ENCODE results near the gene CCDC180. TPM values are rescaled to one million over a fixed set of nuclear protein-coding genes. Genes with fewer than 3 reads are reported as not detected.

CCDC180 gene
- total RNA-seq, 2 donors from 2014 or later, result 0.95 to 3.6 TPM

DNA sequence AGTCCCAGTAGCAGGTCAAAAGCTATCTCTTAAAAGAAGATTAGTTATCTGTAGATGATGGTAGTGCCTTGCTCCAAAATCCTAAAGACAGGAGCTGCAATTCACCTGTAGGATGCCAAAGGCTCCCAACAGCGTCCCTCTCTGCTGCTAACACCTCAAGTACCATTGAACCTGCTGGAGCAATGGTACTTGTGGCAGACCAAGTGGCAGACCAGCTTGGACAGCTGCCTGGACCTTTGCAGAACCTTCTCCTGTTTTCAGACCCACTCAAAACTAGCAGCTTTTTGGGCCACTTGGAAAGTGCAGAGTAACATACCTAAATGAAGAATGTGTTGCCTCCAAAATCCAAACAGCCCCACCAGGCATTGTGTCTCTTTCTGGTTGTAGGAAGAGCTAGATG is 6.9 kb upstream of the CCDC180 start:
- Mint-ChIP-seq H3K9me3 (peaks cover 12% of the 10 kb centered on the region), H3K27me3 (no peaks in the 10 kb centered on the region), H3K27ac (no peak overlapping the region), H3K4me1 (no peaks in the 10 kb centered on the region), H3K4me3 (no peak overlapping the region), H3K36me3 (ENCODE audit: low read depth) (peaks cover 4% of the 10 kb centered on the region)
- ATAC-seq (replicated peaks), result no peak

DNA sequence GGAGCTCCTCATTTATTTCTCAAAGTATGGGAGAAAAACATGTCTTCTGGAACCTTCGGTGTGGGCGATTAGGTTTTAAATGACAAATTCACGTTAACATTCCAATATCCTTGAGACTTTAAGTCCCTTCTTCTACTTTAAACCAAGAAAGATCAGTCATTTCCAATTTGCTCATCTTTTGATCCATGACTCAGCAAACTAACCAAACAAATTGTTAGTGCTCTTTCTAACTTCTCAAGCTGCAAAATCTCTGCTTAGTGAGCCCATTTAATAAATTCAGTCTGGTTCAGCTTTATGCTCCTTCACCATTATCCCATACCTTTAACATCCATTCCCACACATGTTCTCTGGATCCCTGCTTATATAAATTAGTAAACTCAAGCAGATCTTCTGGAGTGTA is 5.5 kb upstream of the CCDC180 start:
- peaks cover 12% of the 10 kb centered on the region for H3K9me3 Mint-ChIP-seq
- H3K27me3 Mint-ChIP-seq, result no peaks in the 10 kb centered on the region
- ATAC-seq (replicated peaks), result no peak
- H3K27ac Mint-ChIP-seq, result no peak overlapping the region
- H3K4me3 Mint-ChIP-seq, result no peak overlapping the region
- H3K4me1 Mint-ChIP-seq, result no peaks in the 10 kb centered on the region
- H3K36me3 Mint-ChIP-seq (ENCODE audit: low read depth), result no peaks in the 10 kb centered on the region

DNA sequence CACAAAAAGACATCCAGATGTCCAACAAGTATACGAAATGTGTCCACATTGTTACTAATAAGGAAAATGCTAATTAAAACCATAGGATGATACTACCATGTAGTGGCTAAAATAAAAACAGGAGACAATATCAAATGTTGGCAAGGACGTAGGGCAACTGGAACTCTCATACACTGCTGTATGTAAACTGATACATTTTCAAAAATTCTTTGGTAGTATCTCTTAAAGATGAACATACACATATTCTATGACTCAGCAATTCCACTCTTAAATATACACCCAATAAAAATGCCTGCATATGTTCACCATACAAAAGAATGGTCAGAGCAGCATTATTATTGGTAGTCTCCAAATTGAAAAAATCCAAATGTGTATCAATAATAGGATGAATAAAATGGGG is 2.9 kb upstream of the CCDC180 start:
- H3K4me3 Mint-ChIP-seq, result no peak overlapping the region
- H3K27ac Mint-ChIP-seq, result no peak overlapping the region
- no peaks in the 10 kb centered on the region for H3K27me3 Mint-ChIP-seq
- no peaks in the 10 kb centered on the region for H3K4me1 Mint-ChIP-seq
- ATAC-seq (replicated peaks), result no peak
- peaks cover 3% of the 10 kb centered on the region for H3K9me3 Mint-ChIP-seq
- no peaks in the 10 kb centered on the region for H3K36me3 Mint-ChIP-seq (ENCODE audit: low read depth)

DNA sequence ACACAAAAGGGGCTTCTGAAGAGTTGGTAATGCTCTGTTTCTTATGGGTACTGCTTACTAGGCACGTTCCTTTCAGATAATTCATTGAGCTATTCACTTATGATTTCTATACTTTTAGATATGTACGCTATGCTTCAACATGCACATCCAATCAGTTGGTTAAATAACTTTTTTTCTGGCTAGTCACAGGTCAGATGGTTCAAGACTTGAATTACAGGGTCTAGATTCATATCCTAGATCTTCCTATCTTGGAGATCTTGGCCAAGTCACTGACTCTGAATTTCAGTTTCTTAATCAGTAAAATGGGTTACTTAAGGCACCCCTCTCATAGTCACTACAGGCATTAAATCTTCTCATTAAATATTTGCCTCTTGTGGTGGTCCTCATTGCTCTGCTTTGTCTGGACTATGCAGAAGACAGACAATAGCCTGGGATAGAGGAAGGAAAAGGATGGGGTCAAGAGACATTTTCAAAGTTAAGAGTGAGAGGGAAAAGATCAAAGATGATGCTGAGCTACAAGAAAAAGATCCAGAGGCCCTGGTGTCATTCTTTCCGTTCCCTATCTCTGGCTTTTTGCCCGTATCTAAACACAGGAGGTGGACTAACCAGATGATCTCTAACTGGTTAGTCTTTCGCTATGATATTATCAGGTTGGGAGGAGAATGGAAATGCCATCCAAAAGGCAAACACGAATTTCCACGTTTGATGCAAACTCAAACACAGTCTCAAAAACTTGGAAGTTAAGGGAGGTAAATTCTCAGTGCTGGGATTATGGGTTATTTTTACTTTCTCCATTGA is 1.8 kb upstream of the CCDC180 start:
- peaks cover 3% of the 10 kb centered on the region for H3K9me3 Mint-ChIP-seq

DNA sequence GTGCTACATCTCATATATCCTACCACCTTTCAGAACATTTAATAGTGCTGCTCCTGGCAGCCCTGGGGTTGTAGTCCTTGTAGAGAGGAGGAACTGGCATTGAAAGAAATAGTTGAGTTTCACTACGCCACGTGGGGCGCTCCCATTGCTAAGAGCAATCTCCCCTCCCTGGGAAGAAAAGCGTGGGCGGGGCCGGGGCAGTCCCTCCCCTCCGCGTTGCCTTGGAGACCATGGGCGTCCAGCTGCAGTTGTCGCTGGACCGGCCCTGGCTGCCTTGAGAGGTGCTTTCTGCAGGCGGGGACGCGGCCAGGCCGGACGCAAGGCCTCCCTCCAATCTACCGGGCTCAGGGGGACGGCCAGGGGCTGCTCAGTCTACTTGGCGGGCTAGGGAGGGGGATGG is 368 bp upstream of the CCDC180 start:
- no peaks in the 10 kb centered on the region for H3K27me3 Mint-ChIP-seq
- H3K27ac Mint-ChIP-seq, result no peak overlapping the region
- H3K4me1 Mint-ChIP-seq, result no peaks in the 10 kb centered on the region
- no peak overlapping the region for H3K4me3 Mint-ChIP-seq
- H3K9me3 Mint-ChIP-seq, result peaks cover 3% of the 10 kb centered on the region
- ATAC-seq (replicated peaks), result peak; percentile 32
- H3K36me3 Mint-ChIP-seq (ENCODE audit: low read depth), result no peaks in the 10 kb centered on the region

More for the DNA sequence above, 1.8 kb upstream of the CCDC180 start:
- ATAC-seq (replicated peaks), result no peak
- Mint-ChIP-seq H3K36me3 (ENCODE audit: low read depth) (no peaks in the 10 kb centered on the region), H3K27me3 (no peaks in the 10 kb centered on the region), H3K4me1 (no peaks in the 10 kb centered on the region), H3K27ac (no peak overlapping the region), H3K4me3 (no peak overlapping the region)

DNA sequence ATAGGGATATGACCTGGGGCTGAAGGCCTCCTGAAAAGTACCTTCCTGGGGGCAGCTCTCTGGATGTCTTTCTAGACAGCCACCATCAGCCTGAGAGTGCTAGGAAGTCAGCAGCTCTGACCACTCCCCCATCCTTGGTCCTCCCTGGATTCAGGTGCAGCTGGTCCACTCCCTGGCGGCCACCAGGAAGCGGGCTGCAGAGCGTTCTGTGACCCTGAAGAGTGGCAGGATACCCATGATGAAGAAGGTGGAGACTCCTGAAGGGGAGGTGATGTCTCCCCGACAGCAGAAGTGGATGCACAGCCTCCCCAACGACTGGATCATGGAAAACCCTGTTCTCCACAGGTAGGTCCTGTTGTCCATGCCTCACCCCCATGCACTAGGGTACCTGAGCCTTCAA is 1.8 kb downstream of the CCDC180 start:
- Mint-ChIP-seq H3K27me3 (no peaks in the 10 kb centered on the region), H3K4me1 (no peaks in the 10 kb centered on the region), H3K27ac (no peak overlapping the region), H3K36me3 (ENCODE audit: low read depth) (no peaks in the 10 kb centered on the region), H3K4me3 (no peak overlapping the region), H3K9me3 (no peaks in the 10 kb centered on the region)
- ATAC-seq (replicated peaks), result no peak

DNA sequence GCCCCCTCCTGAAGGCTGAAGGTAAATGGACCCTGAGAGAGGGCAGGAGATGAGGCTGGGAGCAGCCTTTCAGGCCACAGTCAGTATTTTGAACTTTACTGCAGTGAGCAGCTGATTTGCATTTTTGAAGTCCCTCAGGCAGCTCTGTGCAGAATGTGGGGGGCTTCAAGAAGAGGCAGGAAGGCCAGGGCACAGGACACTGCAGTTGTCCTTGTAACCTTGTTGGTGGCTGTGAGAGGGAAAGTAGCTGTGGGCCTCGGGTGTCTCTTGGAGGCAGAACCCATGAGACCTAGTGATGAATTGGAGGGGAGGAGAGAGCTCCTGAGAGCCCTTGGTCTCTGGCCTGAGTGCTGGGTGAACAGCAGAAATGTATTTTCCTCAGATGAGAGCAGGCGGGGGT is 2.6 kb downstream of the CCDC180 start:
- no peak overlapping the region for H3K4me3 Mint-ChIP-seq
- H3K27ac Mint-ChIP-seq, result no peak overlapping the region
- peaks cover under 1% of the 10 kb centered on the region for H3K36me3 Mint-ChIP-seq (ENCODE audit: low read depth)
- no peaks in the 10 kb centered on the region for H3K4me1 Mint-ChIP-seq
- no peak for ATAC-seq (replicated peaks)
- H3K9me3 Mint-ChIP-seq, result no peaks in the 10 kb centered on the region
- H3K27me3 Mint-ChIP-seq, result no peaks in the 10 kb centered on the region

DNA sequence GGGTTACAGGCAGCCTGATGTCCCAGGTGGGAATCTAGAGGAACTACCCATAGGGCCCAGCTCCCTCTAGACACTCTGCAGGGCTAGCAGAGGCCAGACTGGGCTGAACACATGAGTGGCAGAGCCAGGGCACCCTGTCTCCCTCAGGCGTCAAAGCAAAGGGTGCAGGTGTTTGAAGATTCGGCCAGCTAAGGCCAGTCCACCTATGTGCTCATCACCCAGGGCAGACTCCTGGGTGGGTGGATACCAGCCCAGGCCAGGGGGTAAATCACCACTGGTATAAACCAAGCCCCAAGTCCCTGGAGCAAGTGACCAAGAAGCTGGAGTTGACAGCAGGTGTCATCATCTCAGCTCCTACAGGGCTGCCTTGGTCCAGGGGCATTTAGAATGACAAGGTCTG is 3.4 kb downstream of the CCDC180 start:
- Mint-ChIP-seq H3K4me1 (no peaks in the 10 kb centered on the region), H3K36me3 (ENCODE audit: low read depth) (peaks cover 6% of the 10 kb centered on the region), H3K27ac (no peak overlapping the region), H3K27me3 (no peaks in the 10 kb centered on the region), H3K9me3 (no peaks in the 10 kb centered on the region), H3K4me3 (no peak overlapping the region)
- ATAC-seq (replicated peaks), result no peak

DNA sequence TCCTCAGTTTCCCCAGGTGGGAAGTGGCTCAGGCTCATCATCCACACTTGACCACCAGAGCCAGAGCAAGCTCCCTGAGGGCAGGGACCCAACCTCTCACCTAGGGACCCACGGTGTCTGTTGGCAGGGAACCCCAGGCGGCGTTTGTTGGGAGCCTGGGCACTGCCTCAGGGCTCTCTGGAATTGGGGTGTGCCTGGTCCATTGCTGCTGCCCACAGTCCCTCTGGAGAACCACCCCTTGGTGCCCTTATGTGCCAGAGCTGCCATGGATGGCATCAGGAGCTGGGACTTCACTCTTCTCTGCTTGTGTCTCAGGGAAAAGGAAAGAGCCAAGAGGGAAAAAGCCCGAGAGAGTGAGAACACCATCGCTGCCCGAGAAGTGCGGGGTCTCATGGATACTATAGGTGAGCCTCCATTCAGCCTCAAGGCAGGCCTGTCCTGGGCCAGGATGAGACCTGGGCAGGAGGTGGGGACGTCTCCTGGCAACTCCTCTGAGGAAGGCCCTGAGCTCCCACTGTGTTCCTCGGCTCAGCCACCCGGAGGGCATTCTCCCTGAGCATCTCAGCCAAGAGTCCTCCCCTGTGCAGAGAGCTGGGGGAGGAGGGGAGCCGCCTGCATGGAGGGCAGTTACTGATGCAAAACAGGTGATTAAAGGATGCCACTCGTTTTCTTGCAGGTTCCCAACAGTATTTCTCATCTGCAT is 4.5 kb downstream of the CCDC180 start:
- Mint-ChIP-seq H3K27me3 (no peaks in the 10 kb centered on the region), H3K4me1 (no peaks in the 10 kb centered on the region), H3K4me3 (no peak overlapping the region), H3K36me3 (ENCODE audit: low read depth) (peaks cover 6% of the 10 kb centered on the region), H3K9me3 (no peaks in the 10 kb centered on the region), H3K27ac (no peak overlapping the region)
- no peak for ATAC-seq (replicated peaks)

DNA sequence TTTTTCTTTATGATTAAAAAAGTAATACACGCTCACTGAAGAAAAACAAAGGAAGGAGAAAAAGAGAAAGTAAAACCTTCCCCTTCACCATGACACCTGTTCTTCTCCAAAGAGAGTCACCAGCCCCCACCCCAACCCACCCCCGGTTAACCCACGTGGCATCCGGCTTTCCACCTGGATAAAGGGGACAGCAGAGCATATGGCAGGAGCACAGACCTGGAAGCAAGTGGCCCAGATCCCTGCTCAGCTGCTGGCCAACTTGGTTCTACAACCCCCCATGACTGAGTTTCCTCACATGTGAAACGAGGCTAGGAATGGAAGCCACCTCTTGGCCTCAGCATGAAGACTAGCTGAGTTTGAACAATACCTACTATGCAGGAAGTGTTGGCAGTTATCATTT is 5.1 kb downstream of the CCDC180 start:
- H3K9me3 Mint-ChIP-seq, result no peaks in the 10 kb centered on the region
- no peak overlapping the region for H3K4me3 Mint-ChIP-seq
- no peak overlapping the region for H3K27ac Mint-ChIP-seq
- H3K4me1 Mint-ChIP-seq, result no peaks in the 10 kb centered on the region
- no peaks in the 10 kb centered on the region for H3K27me3 Mint-ChIP-seq
- H3K36me3 Mint-ChIP-seq (ENCODE audit: low read depth), result peaks cover 6% of the 10 kb centered on the region
- no peak for ATAC-seq (replicated peaks)

DNA sequence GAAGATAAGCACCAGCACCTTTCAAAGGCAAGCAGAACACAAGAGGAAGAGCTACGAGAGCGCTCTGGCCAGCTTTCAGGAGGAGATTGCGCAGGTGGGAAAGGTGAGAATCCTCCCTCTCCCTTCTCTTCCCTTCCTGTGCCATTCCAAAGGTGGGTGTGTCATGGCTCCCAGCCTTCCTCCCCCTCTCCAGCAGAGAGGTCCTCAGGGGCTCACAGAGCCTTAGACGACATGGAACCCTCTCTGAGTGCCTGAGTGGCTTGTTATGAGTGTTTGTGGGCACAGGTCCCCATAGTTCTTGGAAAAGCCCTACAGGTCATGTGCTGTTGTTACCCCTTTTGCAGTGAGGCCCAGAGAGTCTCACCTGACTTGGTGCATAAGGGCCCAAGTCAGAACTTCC is 5.8 kb downstream of the CCDC180 start:
- Mint-ChIP-seq H3K36me3 (ENCODE audit: low read depth) (peaks cover 6% of the 10 kb centered on the region), H3K4me1 (no peaks in the 10 kb centered on the region), H3K27ac (no peak overlapping the region), H3K9me3 (no peaks in the 10 kb centered on the region), H3K4me3 (no peak overlapping the region), H3K27me3 (no peaks in the 10 kb centered on the region)
- ATAC-seq (replicated peaks), result no peak

DNA sequence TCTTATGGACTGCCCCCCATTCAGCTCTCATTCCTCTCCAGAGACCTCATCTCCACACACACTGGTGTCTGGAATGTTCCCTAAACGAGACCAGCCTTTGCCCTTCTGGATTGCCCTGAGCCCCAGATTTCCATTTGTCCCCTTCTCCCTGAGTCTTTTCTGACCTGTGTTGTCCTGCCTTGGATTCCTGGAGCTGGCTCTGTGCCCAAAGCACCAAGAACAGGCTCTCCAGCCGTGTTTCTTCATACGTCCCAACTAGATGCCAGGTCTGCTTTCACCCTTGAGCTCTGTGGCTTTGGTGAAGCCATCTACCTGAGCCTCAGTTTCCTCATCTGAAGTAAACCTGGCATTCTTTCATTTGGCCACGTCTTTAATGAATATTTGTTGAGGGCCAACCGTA is 6.3 kb downstream of the CCDC180 start:
- H3K9me3 Mint-ChIP-seq, result no peaks in the 10 kb centered on the region
- no peak for ATAC-seq (replicated peaks)
- H3K36me3 Mint-ChIP-seq (ENCODE audit: low read depth), result peaks cover 6% of the 10 kb centered on the region
- no peak overlapping the region for H3K4me3 Mint-ChIP-seq
- no peak overlapping the region for H3K27ac Mint-ChIP-seq
- no peaks in the 10 kb centered on the region for H3K27me3 Mint-ChIP-seq
- no peaks in the 10 kb centered on the region for H3K4me1 Mint-ChIP-seq

DNA sequence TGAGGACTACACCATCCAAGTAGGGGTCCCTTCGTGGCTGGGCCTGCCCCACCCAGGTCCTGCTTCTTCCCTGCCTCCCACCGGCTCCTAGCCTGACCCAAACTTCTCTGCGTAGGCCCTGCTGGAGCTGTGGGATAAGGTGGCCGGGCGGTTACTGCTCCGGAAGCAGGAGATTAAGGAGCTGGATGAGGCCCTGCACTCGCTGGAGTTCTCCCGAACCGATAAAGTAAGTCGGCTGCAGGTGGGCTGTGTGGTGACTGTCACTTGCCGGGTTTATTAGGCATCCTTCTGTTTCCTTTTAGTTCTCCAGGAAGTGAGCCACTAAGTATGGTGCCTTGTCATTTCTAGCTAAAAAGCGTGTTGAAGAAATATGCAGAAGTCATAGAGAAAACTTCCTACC is 7.0 kb downstream of the CCDC180 start:
- Mint-ChIP-seq H3K4me1 (peaks cover 3% of the 10 kb centered on the region), H3K36me3 (ENCODE audit: low read depth) (peaks cover 6% of the 10 kb centered on the region), H3K9me3 (no peaks in the 10 kb centered on the region), H3K27ac (no peak overlapping the region), H3K27me3 (no peaks in the 10 kb centered on the region), H3K4me3 (no peak overlapping the region)
- ATAC-seq (replicated peaks), result no peak

DNA sequence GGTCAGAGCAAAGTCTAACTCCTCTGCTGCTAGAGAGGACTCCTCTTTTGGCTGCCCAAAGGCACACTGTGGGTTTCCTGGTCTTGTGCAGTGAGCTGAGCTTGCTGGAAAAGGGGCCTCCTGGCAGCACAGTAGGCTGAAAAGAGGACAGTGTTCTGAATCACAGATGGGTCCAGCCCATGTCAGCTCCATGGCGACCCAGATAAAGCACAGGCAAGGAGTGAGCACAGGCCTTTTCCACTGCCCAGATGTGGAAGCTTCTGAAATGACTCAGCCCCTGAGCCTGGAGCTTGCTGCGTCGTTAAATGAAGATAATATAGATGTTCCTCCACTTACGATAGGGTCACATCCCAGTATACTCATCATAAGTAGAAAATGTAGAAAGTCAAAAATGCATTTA is 8.1 kb downstream of the CCDC180 start:
- no peak for ATAC-seq (replicated peaks)
- Mint-ChIP-seq H3K4me3 (no peak overlapping the region), H3K36me3 (ENCODE audit: low read depth) (peaks cover 6% of the 10 kb centered on the region), H3K27me3 (no peaks in the 10 kb centered on the region), H3K27ac (no peak overlapping the region), H3K9me3 (no peaks in the 10 kb centered on the region), H3K4me1 (peaks cover 4% of the 10 kb centered on the region)

DNA sequence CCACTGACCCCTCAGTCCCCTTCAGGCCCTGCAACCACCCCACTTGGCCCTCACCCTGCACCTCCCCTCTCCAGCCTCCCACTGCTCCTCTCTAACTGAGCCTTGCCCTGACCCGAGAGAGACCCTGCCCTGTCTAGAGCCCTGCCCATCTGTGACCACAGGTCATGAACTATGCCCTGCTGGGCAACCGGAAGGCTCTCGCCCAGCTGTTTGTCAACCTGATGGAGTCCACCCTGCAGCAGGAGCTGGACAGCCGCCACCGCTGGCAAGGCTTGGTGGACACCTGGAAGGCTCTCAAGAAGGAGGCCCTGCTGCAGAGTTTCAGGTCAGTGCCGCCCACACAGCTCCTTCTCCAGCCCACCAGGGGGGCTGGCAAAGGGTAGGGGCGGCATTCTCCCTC is 9.4 kb downstream of the CCDC180 start:
- H3K27ac Mint-ChIP-seq, result no peak overlapping the region
- H3K4me1 Mint-ChIP-seq, result peaks cover 4% of the 10 kb centered on the region
- H3K36me3 Mint-ChIP-seq (ENCODE audit: low read depth), result peaks cover 6% of the 10 kb centered on the region
- H3K27me3 Mint-ChIP-seq, result no peaks in the 10 kb centered on the region
- no peaks in the 10 kb centered on the region for H3K9me3 Mint-ChIP-seq
- no peak for ATAC-seq (replicated peaks)
- H3K4me3 Mint-ChIP-seq, result no peak overlapping the region

Data from activated T-helper 17 cell treated with anti-CD3 and anti-CD28 coated beads, Interleukin-2, amount 50 U/mL, for 72 hours (primary cell).